ENCODE measurements around the gene LIPC.

Gene LIPC

GRCh38 chr15:58399739-58400138 is 32.1 kb upstream of the LIPC start:
- Mint-ChIP-seq H3K36me3 (no peaks in the 10 kb centered on the region), H3K4me3 (no peak overlapping the region), H3K27ac (no peak overlapping the region), H3K9me3 (no peaks in the 10 kb centered on the region), H3K4me1 (no peaks in the 10 kb centered on the region)
- DNase-seq (ENCODE audit: low spot score in 2 of 2) (no peak), ATAC-seq (no peak)

- Mint-ChIP-seq H3K4me3 (no peak overlapping the region), H3K9me3 (no peaks in the 10 kb centered on the region), H3K36me3 (no peaks in the 10 kb centered on the region), H3K4me1 (no peaks in the 10 kb centered on the region), H3K27ac (no peak overlapping the region)
- no peak for DNase-seq (ENCODE audit: low spot score in 2 of 2)
- no peak for ATAC-seq
Observed at GRCh38 chr15:58401276-58401675, 30.5 kb upstream of the LIPC start.

- H3K4me3 Mint-ChIP-seq = no peak overlapping the region
- H3K27ac Mint-ChIP-seq = no peak overlapping the region
- H3K4me1 Mint-ChIP-seq = no peaks in the 10 kb centered on the region
- H3K9me3 Mint-ChIP-seq = no peaks in the 10 kb centered on the region
- ATAC-seq (no peak), DNase-seq (ENCODE audit: low spot score in 2 of 2) (no peak)
- no peaks in the 10 kb centered on the region for H3K36me3 Mint-ChIP-seq
Observed at GRCh38 chr15:58401991-58402649, 29.7 kb upstream of the LIPC start.

GRCh38 chr15:58403581-58403980 is 28.2 kb upstream of the LIPC start:
- Mint-ChIP-seq H3K4me3 (no peak overlapping the region), H3K4me1 (no peaks in the 10 kb centered on the region), H3K27ac (no peak overlapping the region), H3K36me3 (no peaks in the 10 kb centered on the region), H3K9me3 (no peaks in the 10 kb centered on the region)
- ATAC-seq = no peak
- no peak for DNase-seq (ENCODE audit: low spot score in 2 of 2)

GRCh38 chr15:58404020-58404419 is 27.8 kb upstream of the LIPC start:
- Mint-ChIP-seq H3K36me3 (no peaks in the 10 kb centered on the region), H3K9me3 (no peaks in the 10 kb centered on the region), H3K27ac (no peak overlapping the region), H3K4me3 (no peak overlapping the region), H3K4me1 (no peaks in the 10 kb centered on the region)
- ATAC-seq = no peak
- DNase-seq (ENCODE audit: low spot score in 2 of 2) = no peak

GRCh38 chr15:58404722-58405121 is 27.1 kb upstream of the LIPC start:
- no peak overlapping the region for H3K27ac Mint-ChIP-seq
- ATAC-seq (no peak), DNase-seq (ENCODE audit: low spot score in 2 of 2) (no peak)
- no peaks in the 10 kb centered on the region for H3K36me3 Mint-ChIP-seq
- no peaks in the 10 kb centered on the region for H3K9me3 Mint-ChIP-seq
- no peaks in the 10 kb centered on the region for H3K4me1 Mint-ChIP-seq
- H3K4me3 Mint-ChIP-seq = no peak overlapping the region

GRCh38 chr15:58405865-58406264 is 25.9 kb upstream of the LIPC start:
- no peak overlapping the region for H3K27ac Mint-ChIP-seq
- no peak for ATAC-seq
- H3K9me3 Mint-ChIP-seq = no peaks in the 10 kb centered on the region
- H3K4me1 Mint-ChIP-seq = peaks cover 7% of the 10 kb centered on the region
- H3K4me3 Mint-ChIP-seq = no peak overlapping the region
- no peak for DNase-seq (ENCODE audit: low spot score in 2 of 2)
- no peaks in the 10 kb centered on the region for H3K36me3 Mint-ChIP-seq

GRCh38 chr15:58406811-58407210 is 25.0 kb upstream of the LIPC start:
- H3K4me1 Mint-ChIP-seq = peaks cover 10% of the 10 kb centered on the region
- no peak overlapping the region for H3K27ac Mint-ChIP-seq
- H3K4me3 Mint-ChIP-seq = no peak overlapping the region
- DNase-seq (ENCODE audit: low spot score in 2 of 2) = no peak
- no peaks in the 10 kb centered on the region for H3K36me3 Mint-ChIP-seq
- no peaks in the 10 kb centered on the region for H3K9me3 Mint-ChIP-seq
- ATAC-seq = no peak

GRCh38 chr15:58407236-58407775 is 24.5 kb upstream of the LIPC start:
- Mint-ChIP-seq H3K9me3 (no peaks in the 10 kb centered on the region), H3K4me3 (no peak overlapping the region), H3K27ac (no peak overlapping the region), H3K36me3 (no peaks in the 10 kb centered on the region), H3K4me1 (peaks cover 10% of the 10 kb centered on the region)
- ATAC-seq (no peak), DNase-seq (ENCODE audit: low spot score in 2 of 2) (no peak)

GRCh38 chr15:58407778-58408177 is 24.0 kb upstream of the LIPC start:
- Mint-ChIP-seq H3K4me1 (peaks cover 10% of the 10 kb centered on the region), H3K9me3 (no peaks in the 10 kb centered on the region), H3K36me3 (no peaks in the 10 kb centered on the region), H3K27ac (no peak overlapping the region), H3K4me3 (no peak overlapping the region)
- no peak for DNase-seq (ENCODE audit: low spot score in 2 of 2)
- no peak for ATAC-seq

- no peak for DNase-seq (ENCODE audit: low spot score in 2 of 2)
- Mint-ChIP-seq H3K27ac (peak overlapping the region; percentile 94), H3K9me3 (no peaks in the 10 kb centered on the region), H3K4me1 (peaks cover 10% of the 10 kb centered on the region), H3K4me3 (peak overlapping the region; percentile 77), H3K36me3 (no peaks in the 10 kb centered on the region)
- no peak for ATAC-seq
Observed at GRCh38 chr15:58409861-58410260, 21.9 kb upstream of the LIPC start.

GRCh38 chr15:58410353-58410752 is 21.4 kb upstream of the LIPC start:
- Mint-ChIP-seq H3K4me1 (peaks cover 10% of the 10 kb centered on the region), H3K27ac (peak overlapping the region; percentile 94), H3K9me3 (no peaks in the 10 kb centered on the region), H3K4me3 (peak overlapping the region; percentile 77), H3K36me3 (no peaks in the 10 kb centered on the region)
- ATAC-seq (peak; percentile 71), DNase-seq (ENCODE audit: low spot score in 2 of 2) (peak in 1 of 2 donors; percentile 54)

- Mint-ChIP-seq H3K9me3 (peaks cover 4% of the 10 kb centered on the region), H3K4me3 (no peak overlapping the region), H3K27ac (no peak overlapping the region), H3K4me1 (peaks cover 10% of the 10 kb centered on the region), H3K36me3 (no peaks in the 10 kb centered on the region)
- DNase-seq (ENCODE audit: low spot score in 2 of 2) = no peak
- no peak for ATAC-seq
Observed at GRCh38 chr15:58413253-58413652, 18.5 kb upstream of the LIPC start.

- Mint-ChIP-seq H3K4me3 (no peak overlapping the region), H3K9me3 (peaks cover 4% of the 10 kb centered on the region), H3K36me3 (no peaks in the 10 kb centered on the region), H3K27ac (no peak overlapping the region), H3K4me1 (peaks cover 15% of the 10 kb centered on the region)
- no peak for ATAC-seq
- no peak for DNase-seq (ENCODE audit: low spot score in 2 of 2)
Observed at GRCh38 chr15:58415636-58416035, 16.2 kb upstream of the LIPC start.

- H3K36me3 Mint-ChIP-seq = no peaks in the 10 kb centered on the region
- no peak overlapping the region for H3K4me3 Mint-ChIP-seq
- H3K27ac Mint-ChIP-seq = no peak overlapping the region
- peaks cover 4% of the 10 kb centered on the region for H3K9me3 Mint-ChIP-seq
- ATAC-seq (no peak), DNase-seq (ENCODE audit: low spot score in 2 of 2) (no peak)
- peaks cover 13% of the 10 kb centered on the region for H3K4me1 Mint-ChIP-seq
Observed at GRCh38 chr15:58416963-58417362, 14.8 kb upstream of the LIPC start.

- Mint-ChIP-seq H3K4me1 (peaks cover 13% of the 10 kb centered on the region), H3K27ac (no peak overlapping the region), H3K36me3 (no peaks in the 10 kb centered on the region), H3K9me3 (peaks cover 4% of the 10 kb centered on the region), H3K4me3 (no peak overlapping the region)
- ATAC-seq = no peak
- no peak for DNase-seq (ENCODE audit: low spot score in 2 of 2)
Observed at GRCh38 chr15:58418135-58418534, 13.7 kb upstream of the LIPC start.
